Calu3 (cell line): ENCODE results near the gene FAM156A. TPM values are rescaled to one million over a fixed set of nuclear protein-coding genes. Genes with fewer than 3 reads are reported as not detected.
"Not testable (repeated sequence)": the region's sequence is repeated elsewhere in the genome, so short reads cannot be mapped to it uniquely, and the experiment has no call there.

Source experiments
- BruUV-seq: library from RNA; stranded (reverse); fragments of 400-500 nt; replicated peaks from 2 replicates; lab custom pipeline; 2021; lab: Mats Ljungman, UMichigan
- CTCF ChIA-PET: fragments of 300-600 bp; sonication (Branson Sonifier 250); formaldehyde crosslinking; loops from one replicate; lab custom pipeline; 2022; ENCODE audit warnings: antibody characterized with exemption; lab: Charles Lee
- DNase-seq: peaks from one replicate; pipeline ENCODE4 v3.0.0; 2022
- H3K27ac Mint-ChIP-seq: one replicate; pipeline ENCODE4 v1.8.0; 2022; ENCODE audit warnings: mixed read lengths; ENCODE audit not compliant: unreplicated experiment
- H3K27me3 Mint-ChIP-seq: one replicate; pipeline ENCODE4 v1.8.0; 2022; ENCODE audit warnings: mixed read lengths; ENCODE audit not compliant: unreplicated experiment
- H3K36me3 Mint-ChIP-seq: one replicate; pipeline ENCODE4 v1.8.0; 2022; ENCODE audit warnings: mild to moderate bottlenecking, moderate library complexity, mixed read lengths; ENCODE audit not compliant: insufficient read depth, unreplicated experiment
- H3K4me1 Mint-ChIP-seq: one replicate; pipeline ENCODE4 v1.8.0; 2022; ENCODE audit warnings: mild to moderate bottlenecking, low read depth, mixed read lengths; ENCODE audit not compliant: unreplicated experiment
- H3K4me3 Mint-ChIP-seq: one replicate; pipeline ENCODE4 v1.8.0; 2022; ENCODE audit warnings: mild to moderate bottlenecking, low read depth, moderate library complexity, mixed read lengths; ENCODE audit not compliant: unreplicated experiment
- H3K9me3 Mint-ChIP-seq: one replicate; pipeline ENCODE4 v1.8.0; 2022; ENCODE audit warnings: low read depth, mixed read lengths; ENCODE audit not compliant: unreplicated experiment
- CTCF ChIP-seq: fragments of 200-600 bp; IDR thresholded peaks from one replicate; pipeline ENCODE4 v1.8.0; 2022; ENCODE audit warnings: antibody characterized with exemption; ENCODE audit not compliant: unreplicated experiment
- intact Hi-C: fragments of 100-400 bp; cut with micrococcal nuclease; formaldehyde crosslinking; loops from one replicate; pipeline ENCODE4 v1.10.0; 2022; ENCODE audit not compliant: unreplicated experiment
- total RNA-seq: library from RNA; stranded (reverse); gene quantifications from 2 replicates; pipeline ENCODE4 v1.2.3, GENCODE V29; 2022

Gene FAM156A
- total RNA-seq, 1 experiment from 2014 or later = 18.0 TPM

- no peak for DNase-seq
- no TSS peak for BruUV-seq
- Mint-ChIP-seq H3K4me1 (peaks cover 10% of the 10 kb centered on the region), H3K4me3 (no peak overlapping the region), H3K27me3 (no peaks in the 10 kb centered on the region), H3K36me3 (peaks cover 22% of the 10 kb centered on the region), H3K9me3 (no peaks in the 10 kb centered on the region), H3K27ac (no peak overlapping the region)
- intact Hi-C loops = no loop called here
- CTCF ChIA-PET = interaction anchor here (0.5 to 0.6 kb wide), 2 partner anchors 379 to 434 kb away, joined by 3 read pairs; no protein-coding TSS in a partner anchor
- TF ChIP-seq CTCF = no peak
Observed at GRCh38 chrX:52923781-52924241, 34.5 kb downstream of the FAM156A start.

GRCh38 chrX:52914704-52915103 is 43.6 kb downstream of the FAM156A start:
- CTCF ChIA-PET, intact Hi-C loops, H3K4me3 Mint-ChIP-seq, H3K27ac Mint-ChIP-seq, H3K36me3 Mint-ChIP-seq, DNase-seq, H3K27me3 Mint-ChIP-seq, BruUV-seq, H3K4me1 Mint-ChIP-seq, H3K9me3 Mint-ChIP-seq: not testable (repeated sequence)

GRCh38 chrX:52913681-52914080 is 44.6 kb downstream of the FAM156A start:
- DNase-seq, H3K4me1 Mint-ChIP-seq, H3K27me3 Mint-ChIP-seq, H3K27ac Mint-ChIP-seq, BruUV-seq, CTCF ChIA-PET, H3K4me3 Mint-ChIP-seq, H3K36me3 Mint-ChIP-seq, intact Hi-C loops, H3K9me3 Mint-ChIP-seq: not testable (repeated sequence)

GRCh38 chrX:52909313-52909969 is 48.9 kb downstream of the FAM156A start:
- intact Hi-C loops, DNase-seq, H3K36me3 Mint-ChIP-seq, BruUV-seq, CTCF ChIA-PET, H3K4me3 Mint-ChIP-seq, H3K27ac Mint-ChIP-seq, H3K4me1 Mint-ChIP-seq, H3K27me3 Mint-ChIP-seq, H3K9me3 Mint-ChIP-seq: not testable (repeated sequence)

- H3K27ac Mint-ChIP-seq, intact Hi-C loops, H3K9me3 Mint-ChIP-seq, H3K4me3 Mint-ChIP-seq, DNase-seq, H3K4me1 Mint-ChIP-seq, H3K36me3 Mint-ChIP-seq, H3K27me3 Mint-ChIP-seq, CTCF ChIA-PET, BruUV-seq: not testable (repeated sequence)
Observed at GRCh38 chrX:52907900-52908299, 50.4 kb downstream of the FAM156A start.

GRCh38 chrX:52907137-52907536 is 51.2 kb downstream of the FAM156A start:
- H3K36me3 Mint-ChIP-seq, H3K27me3 Mint-ChIP-seq, H3K4me3 Mint-ChIP-seq, intact Hi-C loops, H3K27ac Mint-ChIP-seq, DNase-seq, BruUV-seq, H3K9me3 Mint-ChIP-seq, CTCF ChIA-PET, H3K4me1 Mint-ChIP-seq: not testable (repeated sequence)

GRCh38 chrX:52906072-52906471 is 52.2 kb downstream of the FAM156A start:
- H3K36me3 Mint-ChIP-seq, CTCF ChIA-PET, BruUV-seq, H3K4me1 Mint-ChIP-seq, H3K27me3 Mint-ChIP-seq, H3K9me3 Mint-ChIP-seq, H3K4me3 Mint-ChIP-seq, DNase-seq, H3K27ac Mint-ChIP-seq, intact Hi-C loops: not testable (repeated sequence)

- H3K4me1 Mint-ChIP-seq, H3K36me3 Mint-ChIP-seq, H3K4me3 Mint-ChIP-seq, CTCF ChIA-PET, H3K27me3 Mint-ChIP-seq, H3K9me3 Mint-ChIP-seq, BruUV-seq, intact Hi-C loops, H3K27ac Mint-ChIP-seq, DNase-seq: not testable (repeated sequence)
Observed at GRCh38 chrX:52905531-52905930, 52.8 kb downstream of the FAM156A start.
